ENCODE measurements around the gene MED6.

The MED6 gene

GRCh38 chr14:70563417-70563816 is 37.0 kb downstream of the MED6 start:
- H3K9me2 ChIP-seq (replicated peaks; ENCODE audit: insufficient read depth, low read length), result no peaks in the 10 kb centered on the region
- H2AFZ ChIP-seq (ENCODE audit: low read length), result no peak overlapping the region
- no peak overlapping the region for H3K9ac ChIP-seq (ENCODE audit: low read length)
- no peak overlapping the region for H3K4me2 ChIP-seq (ENCODE audit: low read depth, low read length)
- TF ChIP-seq EZH2 (optimal IDR thresholded peaks at IDR 0.05; ENCODE audit: low read depth, low read length) (no peak), CTCF (IDR thresholded peaks at IDR 0.05; ENCODE audit: low read length) (no peak), EZH2phosphoT487 (IDR thresholded peaks at IDR 0.05; ENCODE audit: low read length) (no peak)
- no peaks in the 10 kb centered on the region for H3K79me2 ChIP-seq (ENCODE audit: low read length)
- H4K20me1 ChIP-seq (ENCODE audit: insufficient read depth, low read length), result no peaks in the 10 kb centered on the region
- H3K4me3 ChIP-seq (ENCODE audit: low read length), result no peak overlapping the region
- H3K4me1 ChIP-seq (ENCODE audit: low read length), result no peaks in the 10 kb centered on the region
- no peaks in the 10 kb centered on the region for H3K27me3 ChIP-seq (replicated peaks; ENCODE audit: insufficient read depth, low read length)
- no peaks in the 10 kb centered on the region for H3F3A ChIP-seq (ENCODE audit: insufficient read depth, low read length)
- no peak overlapping the region for H3K27ac ChIP-seq (ENCODE audit: low read length)
- no peak for DNase-seq
- H3K36me3 ChIP-seq (replicated peaks; ENCODE audit: insufficient read depth, low read length), result no peaks in the 10 kb centered on the region
- no peaks in the 10 kb centered on the region for H3K9me3 ChIP-seq (replicated peaks; ENCODE audit: insufficient read depth, low read length)

GRCh38 chr14:70558356-70558755 is 42.1 kb downstream of the MED6 start:
- DNase-seq, result no peak
- no peaks in the 10 kb centered on the region for H3K27me3 ChIP-seq (replicated peaks; ENCODE audit: insufficient read depth, low read length)
- no peak overlapping the region for H3K4me2 ChIP-seq (ENCODE audit: low read depth, low read length)
- no peaks in the 10 kb centered on the region for H3K36me3 ChIP-seq (replicated peaks; ENCODE audit: insufficient read depth, low read length)
- no peaks in the 10 kb centered on the region for H3F3A ChIP-seq (ENCODE audit: insufficient read depth, low read length)
- no peaks in the 10 kb centered on the region for H3K9me2 ChIP-seq (replicated peaks; ENCODE audit: insufficient read depth, low read length)
- no peaks in the 10 kb centered on the region for H3K79me2 ChIP-seq (ENCODE audit: low read length)
- TF ChIP-seq EZH2 (optimal IDR thresholded peaks at IDR 0.05; ENCODE audit: low read depth, low read length), result no peak
- no peak for TF ChIP-seq EZH2phosphoT487 (IDR thresholded peaks at IDR 0.05; ENCODE audit: low read length)
- TF ChIP-seq CTCF (IDR thresholded peaks at IDR 0.05; ENCODE audit: low read length), result no peak
- H4K20me1 ChIP-seq (ENCODE audit: insufficient read depth, low read length), result no peaks in the 10 kb centered on the region
- H3K27ac ChIP-seq (ENCODE audit: low read length), result no peak overlapping the region
- H2AFZ ChIP-seq (ENCODE audit: low read length), result no peak overlapping the region
- H3K9ac ChIP-seq (ENCODE audit: low read length), result no peak overlapping the region
- H3K4me3 ChIP-seq (ENCODE audit: low read length), result no peak overlapping the region
- no peaks in the 10 kb centered on the region for H3K9me3 ChIP-seq (replicated peaks; ENCODE audit: insufficient read depth, low read length)
- no peaks in the 10 kb centered on the region for H3K4me1 ChIP-seq (ENCODE audit: low read length)

GRCh38 chr14:70555890-70556289 is 44.6 kb downstream of the MED6 start:
- no peak overlapping the region for H3K27ac ChIP-seq (ENCODE audit: low read length)
- H3K4me2 ChIP-seq (ENCODE audit: low read depth, low read length), result no peak overlapping the region
- H3K9ac ChIP-seq (ENCODE audit: low read length), result no peak overlapping the region
- TF ChIP-seq EZH2 (optimal IDR thresholded peaks at IDR 0.05; ENCODE audit: low read depth, low read length) (no peak), CTCF (IDR thresholded peaks at IDR 0.05; ENCODE audit: low read length) (no peak), EZH2phosphoT487 (IDR thresholded peaks at IDR 0.05; ENCODE audit: low read length) (no peak)
- H3K4me3 ChIP-seq (ENCODE audit: low read length), result no peak overlapping the region
- H3K36me3 ChIP-seq (replicated peaks; ENCODE audit: insufficient read depth, low read length), result no peaks in the 10 kb centered on the region
- H3K79me2 ChIP-seq (ENCODE audit: low read length), result no peaks in the 10 kb centered on the region
- no peak overlapping the region for H2AFZ ChIP-seq (ENCODE audit: low read length)
- no peaks in the 10 kb centered on the region for H3K4me1 ChIP-seq (ENCODE audit: low read length)
- no peak for DNase-seq
- no peaks in the 10 kb centered on the region for H3F3A ChIP-seq (ENCODE audit: insufficient read depth, low read length)
- no peaks in the 10 kb centered on the region for H3K27me3 ChIP-seq (replicated peaks; ENCODE audit: insufficient read depth, low read length)
- H3K9me3 ChIP-seq (replicated peaks; ENCODE audit: insufficient read depth, low read length), result no peaks in the 10 kb centered on the region
- no peaks in the 10 kb centered on the region for H3K9me2 ChIP-seq (replicated peaks; ENCODE audit: insufficient read depth, low read length)
- H4K20me1 ChIP-seq (ENCODE audit: insufficient read depth, low read length), result no peaks in the 10 kb centered on the region

Data from MM.1S (cell line).